ENCODE data around the gene KCNK7.
A peak's percentile ranks its signal among the peaks of the same experiment; 100 is the strongest.

The KCNK7 gene

GRCh38 chr11:65557280-65558001 is 38.2 kb downstream of the KCNK7 start:
- DNase-seq (ENCODE audit: low read depth in 2 of 2): no peak

GRCh38 chr11:65556470-65557279 is 38.9 kb downstream of the KCNK7 start:
- DNase-seq (ENCODE audit: low read depth in 2 of 2): no peak

- no peak for DNase-seq (ENCODE audit: low read depth in 2 of 2)
Observed at GRCh38 chr11:65555693-65556231, 39.8 kb downstream of the KCNK7 start.

- no peak for DNase-seq (ENCODE audit: low read depth in 2 of 2)
Observed at GRCh38 chr11:65554842-65555430, 40.7 kb downstream of the KCNK7 start.

- DNase-seq (ENCODE audit: low read depth in 2 of 2): no peak
Observed at GRCh38 chr11:65554057-65554818, 41.4 kb downstream of the KCNK7 start.

DNA sequence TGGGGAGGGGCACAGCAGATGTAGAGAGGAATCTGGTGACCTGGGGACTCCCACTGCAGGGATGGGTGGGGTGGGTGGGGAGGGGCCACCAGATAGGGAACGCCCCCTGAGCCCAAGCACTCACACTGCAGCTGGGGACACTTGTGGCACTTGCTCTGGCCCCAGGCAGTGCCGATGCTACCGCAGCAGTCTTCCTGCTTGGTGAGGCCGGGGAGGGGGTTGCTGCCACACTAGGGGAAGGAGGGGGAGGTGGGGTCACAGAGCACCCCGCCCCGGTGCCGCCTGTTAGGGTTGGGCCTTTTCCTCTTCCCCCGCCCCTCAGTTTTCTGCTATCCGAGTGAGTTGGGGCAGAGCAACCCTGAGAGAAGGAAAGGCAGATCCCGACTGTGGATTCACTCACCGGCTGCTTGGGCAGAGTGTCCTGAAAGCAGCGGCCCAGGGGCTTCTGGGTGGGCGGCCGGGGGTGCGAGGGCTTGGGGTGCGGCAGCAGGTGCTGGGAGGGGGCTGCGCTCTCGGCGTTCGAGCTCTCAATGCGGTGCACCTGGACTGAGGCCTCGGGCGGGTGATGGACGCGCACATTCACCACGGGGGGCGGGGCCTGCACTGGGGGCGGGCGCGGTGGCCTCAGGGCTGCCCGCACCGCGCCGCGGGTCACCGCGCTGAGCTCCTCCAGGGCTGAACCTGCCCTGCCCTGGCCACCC is 42.1 kb downstream of the KCNK7 start:
- no peak for DNase-seq (ENCODE audit: low read depth in 2 of 2)

- DNase-seq (ENCODE audit: low read depth in 2 of 2): no peak
Observed at GRCh38 chr11:65552388-65552951, 43.1 kb downstream of the KCNK7 start.

GRCh38 chr11:65551572-65552387 is 43.8 kb downstream of the KCNK7 start:
- no peak for DNase-seq (ENCODE audit: low read depth in 2 of 2)

- no peak for DNase-seq (ENCODE audit: low read depth in 2 of 2)
Observed at GRCh38 chr11:65549096-65549495, 46.5 kb downstream of the KCNK7 start.

- DNase-seq (ENCODE audit: low read depth in 2 of 2): no peak
Observed at GRCh38 chr11:65548395-65548794, 47.2 kb downstream of the KCNK7 start.

DNA sequence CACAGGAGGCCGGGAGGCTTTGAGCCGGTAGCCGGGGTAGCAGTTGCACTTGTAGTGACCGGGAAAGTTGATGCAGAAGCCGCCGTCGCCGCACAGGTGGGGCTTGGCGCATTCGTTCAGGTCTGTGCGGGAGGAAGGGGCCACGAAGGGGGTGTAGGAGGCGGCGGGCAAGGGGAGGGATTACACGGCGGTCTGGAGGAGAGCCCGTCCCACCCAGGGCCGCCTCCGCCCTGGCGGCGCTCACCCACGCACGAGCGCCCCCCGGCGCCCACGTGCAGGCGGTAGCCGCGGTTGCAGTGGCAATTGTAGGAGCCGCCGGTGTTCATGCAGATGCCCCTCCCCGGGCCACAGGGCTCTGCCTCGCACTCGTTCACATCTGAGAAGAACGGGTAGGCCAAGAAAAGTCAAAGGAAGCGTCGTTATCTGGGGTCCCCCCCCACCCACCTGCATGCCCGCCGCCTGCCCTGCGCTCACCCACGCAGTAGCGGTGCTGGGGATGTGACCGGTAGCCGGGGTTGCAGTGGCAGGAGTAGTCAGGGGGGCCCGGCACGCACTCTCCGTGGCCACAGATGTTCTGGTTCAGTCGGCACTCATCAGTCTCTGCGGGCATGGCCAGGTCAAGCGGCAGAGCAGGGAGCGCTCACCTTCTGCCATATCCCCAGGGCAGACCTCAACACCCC is 48.0 kb downstream of the KCNK7 start:
- no peak for DNase-seq (ENCODE audit: low read depth in 2 of 2)

DNA sequence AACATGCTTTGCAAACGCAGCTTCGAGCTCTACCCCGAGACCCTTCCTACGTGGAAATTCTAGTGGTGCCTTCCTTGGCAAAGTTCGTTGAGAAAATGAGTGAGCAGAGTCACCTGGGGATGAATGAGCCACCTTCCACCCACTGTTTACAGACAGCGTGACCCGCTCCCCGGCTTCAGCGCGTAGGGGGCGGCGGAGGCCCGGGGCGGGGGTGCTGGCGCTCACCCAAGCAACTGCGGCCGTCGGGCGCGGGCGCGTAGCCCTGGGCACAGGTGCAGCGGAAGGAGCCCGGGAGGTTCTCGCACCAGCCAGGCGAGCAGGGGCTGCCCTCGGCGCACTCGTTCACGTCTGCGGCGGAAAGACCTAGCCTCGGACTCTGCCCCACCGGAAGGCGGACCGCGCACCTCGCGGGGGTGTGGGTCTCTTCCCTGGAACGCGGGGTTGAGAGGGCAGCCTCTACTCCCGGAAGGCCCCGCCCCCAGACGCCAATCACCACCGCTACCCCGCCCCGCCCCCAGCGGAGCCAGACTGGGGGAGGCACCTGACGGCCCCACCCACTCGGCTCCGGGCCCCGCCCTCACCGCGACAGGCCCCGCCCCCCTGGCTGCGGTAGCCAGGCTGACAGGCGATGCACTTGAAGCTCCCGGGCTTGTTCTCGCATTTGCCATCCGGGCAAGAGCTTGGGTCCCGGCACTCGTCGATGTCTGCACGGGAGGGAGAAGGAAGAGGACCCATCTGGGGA is 49.2 kb downstream of the KCNK7 start:
- peak; percentile 96 to 98 for DNase-seq (ENCODE audit: low read depth in 2 of 2)

DNA sequence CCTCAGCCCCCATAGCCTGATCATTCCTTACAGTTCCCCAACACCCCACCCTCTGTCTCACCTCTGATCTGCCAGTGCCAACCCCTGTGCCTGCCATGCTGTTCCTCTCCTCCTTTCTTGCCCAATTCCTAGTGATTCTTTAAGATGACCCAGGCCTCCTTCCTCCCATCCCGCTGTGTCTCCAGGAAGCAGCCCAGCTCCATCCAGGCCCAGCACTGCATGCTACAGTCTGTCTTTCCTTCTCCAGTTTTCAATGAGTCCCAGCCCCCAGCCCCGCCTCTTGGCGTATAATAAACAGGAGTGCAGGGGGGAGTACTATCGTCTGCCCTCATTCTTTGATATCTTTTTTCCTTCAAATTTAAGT is 49.8 kb downstream of the KCNK7 start:
- DNase-seq (ENCODE audit: low read depth in 2 of 2): no peak

All from activated CD8-positive, alpha-beta memory T cell treated with anti-CD3 and anti-CD28 coated beads for 4 hours (primary cell).